Calu3 (cell line): ENCODE measurements around the gene ADGRV1. TPM values are rescaled to one million over a fixed set of nuclear protein-coding genes. Genes with fewer than 3 reads are reported as not detected.

Experiments
- BruUV-seq: library from RNA; stranded (reverse); fragments of 400-500 nt; replicated peaks from 2 replicates; lab custom pipeline; 2021; lab: Mats Ljungman, UMichigan
- CTCF ChIA-PET: fragments of 300-600 bp; sonication (Branson Sonifier 250); formaldehyde crosslinking; loops from one replicate; lab custom pipeline; 2022; ENCODE audit warnings: antibody characterized with exemption; lab: Charles Lee
- DNase-seq: peaks from one replicate; pipeline ENCODE4 v3.0.0; 2022
- H3K27ac Mint-ChIP-seq: one replicate; pipeline ENCODE4 v1.8.0; 2022; ENCODE audit warnings: mixed read lengths; ENCODE audit not compliant: unreplicated experiment
- H3K27me3 Mint-ChIP-seq: one replicate; pipeline ENCODE4 v1.8.0; 2022; ENCODE audit warnings: mixed read lengths; ENCODE audit not compliant: unreplicated experiment
- H3K36me3 Mint-ChIP-seq: one replicate; pipeline ENCODE4 v1.8.0; 2022; ENCODE audit warnings: mild to moderate bottlenecking, moderate library complexity, mixed read lengths; ENCODE audit not compliant: insufficient read depth, unreplicated experiment
- H3K4me1 Mint-ChIP-seq: one replicate; pipeline ENCODE4 v1.8.0; 2022; ENCODE audit warnings: mild to moderate bottlenecking, low read depth, mixed read lengths; ENCODE audit not compliant: unreplicated experiment
- H3K4me3 Mint-ChIP-seq: one replicate; pipeline ENCODE4 v1.8.0; 2022; ENCODE audit warnings: mild to moderate bottlenecking, low read depth, moderate library complexity, mixed read lengths; ENCODE audit not compliant: unreplicated experiment
- H3K9me3 Mint-ChIP-seq: one replicate; pipeline ENCODE4 v1.8.0; 2022; ENCODE audit warnings: low read depth, mixed read lengths; ENCODE audit not compliant: unreplicated experiment
- intact Hi-C: fragments of 100-400 bp; cut with micrococcal nuclease; formaldehyde crosslinking; loops from one replicate; pipeline ENCODE4 v1.10.0; 2022; ENCODE audit not compliant: unreplicated experiment
- total RNA-seq: library from RNA; stranded (reverse); gene quantifications from 2 replicates; pipeline ENCODE4 v1.2.3, GENCODE V29; 2022
- TF ChIP-seq, protein P1 (sequence below): fragments of 200-600 bp; IDR thresholded peaks from one replicate; pipeline ENCODE4 v1.8.0; 2022; ENCODE audit warnings: antibody characterized with exemption; ENCODE audit not compliant: unreplicated experiment

The ADGRV1 gene
- total RNA-seq, 1 experiment from 2014 or later: 1.8 TPM

DNA sequence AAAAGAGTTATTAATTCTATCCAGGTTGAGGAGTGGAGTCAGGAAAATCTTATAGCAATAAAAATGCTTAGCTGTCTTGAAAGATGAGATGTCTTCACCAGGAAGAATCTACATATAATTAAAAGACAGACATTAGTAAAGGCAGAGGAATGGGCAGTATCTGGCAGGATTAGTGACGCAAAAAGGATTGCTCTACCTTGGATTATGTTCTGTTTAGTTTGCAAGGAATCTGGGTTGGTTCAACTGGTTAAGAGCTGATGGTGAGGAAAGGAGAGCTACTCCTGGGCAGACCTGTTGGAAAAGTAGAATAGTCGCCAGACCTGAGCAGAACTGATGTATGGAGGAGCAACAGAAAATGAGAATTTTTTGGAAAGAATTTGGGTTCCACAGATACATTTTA, 318.5 kb downstream of the ADGRV1 start:
- Mint-ChIP-seq H3K27me3 (no peaks in the 10 kb centered on the region), H3K27ac (no peak overlapping the region), H3K36me3 (no peaks in the 10 kb centered on the region), H3K4me3 (no peak overlapping the region), H3K9me3 (no peaks in the 10 kb centered on the region), H3K4me1 (peaks cover 13% of the 10 kb centered on the region)
- intact Hi-C loops: no loop called here
- CTCF ChIA-PET: no interaction called here
- DNase-seq: no peak
- no TSS peak for BruUV-seq
- TF ChIP-seq, protein P1, sequence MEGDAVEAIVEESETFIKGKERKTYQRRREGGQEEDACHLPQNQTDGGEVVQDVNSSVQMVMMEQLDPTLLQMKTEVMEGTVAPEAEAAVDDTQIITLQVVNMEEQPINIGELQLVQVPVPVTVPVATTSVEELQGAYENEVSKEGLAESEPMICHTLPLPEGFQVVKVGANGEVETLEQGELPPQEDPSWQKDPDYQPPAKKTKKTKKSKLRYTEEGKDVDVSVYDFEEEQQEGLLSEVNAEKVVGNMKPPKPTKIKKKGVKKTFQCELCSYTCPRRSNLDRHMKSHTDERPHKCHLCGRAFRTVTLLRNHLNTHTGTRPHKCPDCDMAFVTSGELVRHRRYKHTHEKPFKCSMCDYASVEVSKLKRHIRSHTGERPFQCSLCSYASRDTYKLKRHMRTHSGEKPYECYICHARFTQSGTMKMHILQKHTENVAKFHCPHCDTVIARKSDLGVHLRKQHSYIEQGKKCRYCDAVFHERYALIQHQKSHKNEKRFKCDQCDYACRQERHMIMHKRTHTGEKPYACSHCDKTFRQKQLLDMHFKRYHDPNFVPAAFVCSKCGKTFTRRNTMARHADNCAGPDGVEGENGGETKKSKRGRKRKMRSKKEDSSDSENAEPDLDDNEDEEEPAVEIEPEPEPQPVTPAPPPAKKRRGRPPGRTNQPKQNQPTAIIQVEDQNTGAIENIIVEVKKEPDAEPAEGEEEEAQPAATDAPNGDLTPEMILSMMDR: no peak

- Mint-ChIP-seq H3K36me3 (no peaks in the 10 kb centered on the region), H3K27me3 (no peaks in the 10 kb centered on the region), H3K27ac (no peak overlapping the region), H3K4me3 (no peak overlapping the region), H3K4me1 (peaks cover 13% of the 10 kb centered on the region), H3K9me3 (no peaks in the 10 kb centered on the region)
- intact Hi-C loops: no loop called here
- no TSS peak for BruUV-seq
- TF ChIP-seq, protein P1: no peak
- CTCF ChIA-PET: interaction anchor here (1.0 kb wide), 1 partner anchor 11 kb away, joined by 3 read pairs; no protein-coding TSS in a partner anchor
- DNase-seq: no peak
Observed at GRCh38 chr5:90878081-90878480, 319.5 kb downstream of the ADGRV1 start.

- CTCF ChIA-PET: interaction anchor here (1.0 kb wide), 1 partner anchor 10 kb away, joined by 3 read pairs; no protein-coding TSS in a partner anchor
- Mint-ChIP-seq H3K4me1 (peaks cover 13% of the 10 kb centered on the region), H3K27me3 (no peaks in the 10 kb centered on the region), H3K9me3 (no peaks in the 10 kb centered on the region), H3K36me3 (no peaks in the 10 kb centered on the region), H3K27ac (no peak overlapping the region), H3K4me3 (no peak overlapping the region)
- TF ChIP-seq, protein P1: no peak
- intact Hi-C loops: no loop called here
- DNase-seq: no peak
- no TSS peak for BruUV-seq
Observed at GRCh38 chr5:90878549-90879196, 320.1 kb downstream of the ADGRV1 start.

DNA sequence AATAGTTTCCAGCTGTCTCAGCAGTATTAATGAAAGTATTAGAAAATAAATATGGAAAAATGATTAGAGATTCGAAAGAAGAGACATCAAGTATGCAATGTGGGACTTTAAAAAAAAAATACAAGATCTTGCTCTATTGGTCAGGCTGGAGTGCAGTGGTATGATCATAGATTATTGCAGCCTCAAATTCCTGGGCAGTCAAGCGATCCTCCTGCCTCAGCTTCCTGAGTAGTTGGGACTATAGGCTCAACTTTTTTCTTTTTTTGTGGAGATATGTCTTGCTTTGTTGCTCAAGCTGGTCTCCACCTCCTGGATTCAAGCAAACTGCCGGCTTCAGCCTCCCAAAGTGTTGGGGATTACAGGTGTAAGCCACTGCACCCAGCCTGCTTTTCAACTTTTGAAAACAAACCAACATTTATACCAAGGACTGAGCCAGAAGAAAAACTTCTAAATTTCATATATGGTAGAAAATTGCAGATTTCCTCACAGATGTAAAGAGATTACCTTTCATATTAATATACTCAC, 323.1 kb downstream of the ADGRV1 start:
- no peaks in the 10 kb centered on the region for H3K27me3 Mint-ChIP-seq
- BruUV-seq: no TSS peak
- H3K4me3 Mint-ChIP-seq: no peak overlapping the region
- intact Hi-C loops: no loop called here
- CTCF ChIA-PET: no interaction called here
- DNase-seq: no peak
- TF ChIP-seq, protein P1: no peak
- H3K9me3 Mint-ChIP-seq: no peaks in the 10 kb centered on the region
- no peak overlapping the region for H3K27ac Mint-ChIP-seq
- H3K36me3 Mint-ChIP-seq: no peaks in the 10 kb centered on the region
- H3K4me1 Mint-ChIP-seq: peaks cover 7% of the 10 kb centered on the region
